Omental fat pad (tissue), 4 donors: ENCODE results near the gene MAIP1. TPM values are rescaled to one million over a fixed set of nuclear protein-coding genes. Genes with fewer than 3 reads are reported as not detected.

Experiments
- ATAC-seq: fragments of 150-250 bp; one replicate; pipeline ENCODE4 v1.9.1; 2016; ENCODE audit warnings: mild to moderate bottlenecking, moderate library complexity; ENCODE audit not compliant: low FRiP score
- DNase-seq: peaks from one replicate; pipeline ENCODE4 v3.0.0-alpha.2; 2019; ENCODE audit warnings: low spot score
- CTCF ChIP-seq, 3 donors: fragments of 450-650 bp; IDR thresholded peaks; one replicate each; pipeline ENCODE4 v1.5.1; 2016 to 2017; ENCODE audit warnings: antibody characterized with exemption in 3 of 3, mild to moderate bottlenecking in 3 of 3, moderate library complexity in 2 of 3
- total RNA-seq, 4 donors: library from RNA; depleted of rRNA; stranded (reverse); fragments of >200 nt; gene quantifications; one replicate each; pipeline ENCODE4 v1.1.0, GENCODE V29; 2016

The MAIP1 gene
- total RNA-seq, 4 donors from 2014 or later = 10.2 to 21.7 (median 20.0) TPM

- no peak for ATAC-seq
- TF ChIP-seq CTCF (IDR thresholded peaks at IDR 0.05) = no peak
Measured at GRCh38 chr2:199929262-199929661, 26.1 kb upstream of the MAIP1 start.

GRCh38 chr2:199932312-199932855 is 23.0 kb upstream of the MAIP1 start:
- TF ChIP-seq CTCF (IDR thresholded peaks at IDR 0.05) = no peak
- ATAC-seq (no peak), DNase-seq (no peak)

More at GRCh38 chr2:199929262-199929661, 26.1 kb upstream of the MAIP1 start:
- DNase-seq = no peak

- TF ChIP-seq CTCF (IDR thresholded peaks at IDR 0.05) = no peak
- ATAC-seq = no peak
- DNase-seq = no peak
Measured at GRCh38 chr2:199933466-199933865, 21.9 kb upstream of the MAIP1 start.

GRCh38 chr2:199936554-199936953 is 18.8 kb upstream of the MAIP1 start:
- DNase-seq (no peak), ATAC-seq (no peak)
- TF ChIP-seq CTCF (IDR thresholded peaks at IDR 0.05) = no peak

- no peak for ATAC-seq
- no peak for TF ChIP-seq CTCF (IDR thresholded peaks at IDR 0.05)
- no peak for DNase-seq
Measured at GRCh38 chr2:199940373-199940772, 15.0 kb upstream of the MAIP1 start.

GRCh38 chr2:199943373-199943772 is 12.0 kb upstream of the MAIP1 start:
- no peak for DNase-seq
- TF ChIP-seq CTCF (IDR thresholded peaks at IDR 0.05) = no peak
- no peak for ATAC-seq

- TF ChIP-seq CTCF (IDR thresholded peaks at IDR 0.05) = no peak
- ATAC-seq (no peak), DNase-seq (no peak)
Measured at GRCh38 chr2:199946196-199946595, 9.2 kb upstream of the MAIP1 start.
